Left forelimb (tissue), 1 donor: ENCODE measurements around the gene PPP2R2B.

Source experiments
- DNase-seq: peaks from one replicate; pipeline ENCODE4 v3.0.0-alpha.2; 2018; ENCODE audit warnings: low spot score

The PPP2R2B gene

GRCh38 chr5:146878476-146879172, at the start of gene PPP2R2B:
TSS of gene PPP2R2B (minus strand) at chr5:146878757.
- no peak for DNase-seq

- no peak for DNase-seq
Observed at GRCh38 chr5:146924132-146924531, 45.6 kb upstream of the PPP2R2B start.

- DNase-seq = no peak
Observed at GRCh38 chr5:146921225-146921624, 42.7 kb upstream of the PPP2R2B start.

GRCh38 chr5:146920351-146920881, 41.9 kb upstream of the PPP2R2B start:
- no peak for DNase-seq

- no peak for DNase-seq
Observed at GRCh38 chr5:146919304-146919703, 40.7 kb upstream of the PPP2R2B start.

GRCh38 chr5:146917931-146918330, 39.4 kb upstream of the PPP2R2B start:
- no peak for DNase-seq

- DNase-seq = no peak
Observed at GRCh38 chr5:146912874-146913273, 34.3 kb upstream of the PPP2R2B start.

GRCh38 chr5:146910239-146910638, 31.7 kb upstream of the PPP2R2B start:
- no peak for DNase-seq

GRCh38 chr5:146909255-146910068, 30.9 kb upstream of the PPP2R2B start:
- no peak for DNase-seq

GRCh38 chr5:146906803-146907202, 28.2 kb upstream of the PPP2R2B start:
- DNase-seq = no peak

GRCh38 chr5:146904890-146905289, 26.3 kb upstream of the PPP2R2B start:
- DNase-seq = no peak

GRCh38 chr5:146903789-146904188, 25.2 kb upstream of the PPP2R2B start:
- DNase-seq = no peak

- no peak for DNase-seq
Observed at GRCh38 chr5:146902471-146902870, 23.9 kb upstream of the PPP2R2B start.

- no peak for DNase-seq
Observed at GRCh38 chr5:146897061-146897460, 18.5 kb upstream of the PPP2R2B start.

- DNase-seq = no peak
Observed at GRCh38 chr5:146894753-146895521, 16.4 kb upstream of the PPP2R2B start.

GRCh38 chr5:146893991-146894390, 15.4 kb upstream of the PPP2R2B start:
- DNase-seq = no peak

GRCh38 chr5:146892231-146892630, 13.7 kb upstream of the PPP2R2B start:
- DNase-seq = no peak

- no peak for DNase-seq
Observed at GRCh38 chr5:146891511-146891910, 13.0 kb upstream of the PPP2R2B start.

- DNase-seq = no peak
Observed at GRCh38 chr5:146890731-146891440, 12.3 kb upstream of the PPP2R2B start.

GRCh38 chr5:146890066-146890465, 11.5 kb upstream of the PPP2R2B start:
- DNase-seq = no peak

- DNase-seq = no peak
Observed at GRCh38 chr5:146889169-146889568, 10.6 kb upstream of the PPP2R2B start.
